Neuronal stem cell (in vitro differentiated cells): ENCODE data around the gene GPR12.
A peak's percentile ranks its signal among the peaks of the same experiment; 100 is the strongest.

ENCODE experiments used
- DNase-seq: peaks from one replicate; pipeline ENCODE4 v3.0.0-alpha.2; 2013; ENCODE audit warnings: low spot score
- H2AFZ ChIP-seq: one replicate; pipeline ENCODE4 v1.6.1; 2013; ENCODE audit warnings: mild to moderate bottlenecking, low read length, inconsistent platforms
- H2AK5ac ChIP-seq: 2 replicates; pipeline ENCODE4 v1.6.1; 2013; ENCODE audit warnings: low read depth, mild to moderate bottlenecking, inconsistent platforms, low read length, moderate library complexity, mixed read lengths
- H2BK120ac ChIP-seq: 2 replicates; pipeline ENCODE4 v1.6.1; 2013; ENCODE audit warnings: low read depth, mild to moderate bottlenecking, inconsistent platforms, low read length, moderate library complexity, mixed read lengths
- H2BK12ac ChIP-seq: one replicate; pipeline ENCODE4 v1.6.1; 2013; ENCODE audit warnings: low read length, inconsistent platforms
- H2BK15ac ChIP-seq: 2 replicates; pipeline ENCODE4 v1.6.1; 2013; ENCODE audit warnings: mild to moderate bottlenecking, low read length, inconsistent platforms, mixed read lengths
- H2BK5ac ChIP-seq: one replicate; pipeline ENCODE4 v1.6.1; 2013; ENCODE audit warnings: inconsistent platforms, mild to moderate bottlenecking, low read length, moderate library complexity
- H3K14ac ChIP-seq: one replicate; pipeline ENCODE4 v1.6.1; 2013; ENCODE audit warnings: low read length, inconsistent platforms
- H3K18ac ChIP-seq: 2 replicates; pipeline ENCODE4 v1.6.1; 2013; ENCODE audit warnings: low read length, inconsistent platforms
- H3K23ac ChIP-seq: 2 replicates; pipeline ENCODE4 v1.6.1; 2013; ENCODE audit warnings: low read depth, mild to moderate bottlenecking, mixed read lengths, low read length, inconsistent platforms; ENCODE audit not compliant: poor library complexity
- H3K27ac ChIP-seq: replicated peaks from 3 replicates; pipeline ENCODE4 v1.5.1; 2013; ENCODE audit warnings: low read length, inconsistent platforms
- H3K27me3 ChIP-seq, 3 experiments: 2 replicates each; pipeline ENCODE4 v1.6.1; 2013; ENCODE audit warnings: low read length in 3 of 3, mild to moderate bottlenecking in 2 of 3, inconsistent platforms in 1 of 3, low read depth in 1 of 3, mixed read lengths in 1 of 3, moderate library complexity in 1 of 3; ENCODE audit not compliant: control insufficient read depth in 3 of 3, insufficient read depth in 3 of 3
- H3K36me3 ChIP-seq, 2 donors: replicated peaks in 1 of 2; 2 replicates each; pipeline ENCODE4 v1.6.1; 2013; ENCODE audit warnings: low read length in 2 of 2; ENCODE audit not compliant: control insufficient read depth in 2 of 2, insufficient read depth in 2 of 2
- H3K4ac ChIP-seq: 2 replicates; pipeline ENCODE4 v1.6.1; 2013; ENCODE audit warnings: inconsistent platforms, mild to moderate bottlenecking, low read length, moderate library complexity
- H3K4me1 ChIP-seq, 2 donors: 1 replicate in 1 of 2; 2 replicates in 1 of 2; pipeline ENCODE4 v1.6.1; 2013; ENCODE audit warnings: low read length in 2 of 2, low read depth in 1 of 2; ENCODE audit not compliant: control insufficient read depth in 2 of 2, insufficient read depth in 1 of 2
- H3K4me2 ChIP-seq: one replicate; pipeline ENCODE4 v1.6.1; 2013; ENCODE audit warnings: mild to moderate bottlenecking, low read length, inconsistent platforms; ENCODE audit not compliant: insufficient read depth, poor library complexity, severe bottlenecking
- H3K4me3 ChIP-seq, 2 donors: 2 replicates each; pipeline ENCODE4 v1.5.1; 2013; ENCODE audit warnings: low read length in 2 of 2, mild to moderate bottlenecking in 2 of 2, inconsistent platforms in 1 of 2, moderate library complexity in 1 of 2
- H3K79me1 ChIP-seq: one replicate; pipeline ENCODE4 v1.6.1; 2013; ENCODE audit warnings: low read depth, mild to moderate bottlenecking, inconsistent platforms, low read length, moderate library complexity
- H3K9ac ChIP-seq: one replicate; pipeline ENCODE4 v1.6.1; 2013; ENCODE audit warnings: mild to moderate bottlenecking, low read depth, low read length, inconsistent platforms; ENCODE audit not compliant: poor library complexity
- H3K9me3 ChIP-seq, 2 donors: replicated peaks in 1 of 2; 2 replicates each; pipeline versions ENCODE3 to v1.6.1; 2013; ENCODE audit warnings: low read length in 2 of 2, mild to moderate bottlenecking in 2 of 2, inconsistent platforms in 1 of 2, low read depth in 1 of 2, mixed read lengths in 1 of 2, moderate library complexity in 1 of 2; ENCODE audit not compliant: control insufficient read depth in 2 of 2, insufficient read depth in 1 of 2
- H4K8ac ChIP-seq: one replicate; pipeline ENCODE4 v1.6.1; 2013; ENCODE audit warnings: low read depth, mild to moderate bottlenecking, inconsistent platforms, low read length, moderate library complexity
- H4K91ac ChIP-seq: one replicate; pipeline ENCODE4 v1.6.1; 2013; ENCODE audit warnings: low read length, low read depth, mild to moderate bottlenecking, inconsistent platforms; ENCODE audit not compliant: poor library complexity
- WGBS, 2 donors: extraction: QIAGEN DNeasy Blood & Tissue Kit; methylation state at CpG; one replicate each; pipeline ENCODE4 v1.1.7; 2013; ENCODE audit warnings: missing lambda C conversion rate in 2 of 2, mixed read lengths in 1 of 2; ENCODE audit not compliant: insufficient read length in 2 of 2, insufficient replicate concordance in 1 of 2; ENCODE audit errors: extremely low coverage in 2 of 2; 5-methylcytosine and 5-hydroxymethylcytosine counted together

Gene GPR12

DNA sequence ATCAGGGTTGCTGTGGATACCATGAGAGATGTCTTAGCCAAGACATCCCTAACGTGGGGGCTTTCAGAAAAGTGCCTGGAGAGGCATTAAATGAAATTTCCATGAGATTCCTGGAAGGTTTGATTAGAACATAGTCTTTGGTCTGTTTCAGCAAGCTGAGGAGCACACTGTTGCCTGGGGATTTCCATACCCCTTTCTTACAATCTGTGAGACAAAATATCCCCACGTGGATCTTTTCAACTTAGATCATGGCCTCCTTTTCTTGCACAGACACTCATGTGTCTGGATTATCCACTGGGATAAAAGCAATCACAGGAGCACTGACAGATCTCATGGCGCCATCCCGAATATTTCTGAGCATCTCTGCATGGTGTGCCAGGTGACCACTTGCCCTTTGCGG, 41.7 kb downstream of the GPR12 start:
- no peak overlapping the region for H3K23ac ChIP-seq
- H4K91ac ChIP-seq = no peak overlapping the region
- no peak overlapping the region for H2AFZ ChIP-seq

DNA sequence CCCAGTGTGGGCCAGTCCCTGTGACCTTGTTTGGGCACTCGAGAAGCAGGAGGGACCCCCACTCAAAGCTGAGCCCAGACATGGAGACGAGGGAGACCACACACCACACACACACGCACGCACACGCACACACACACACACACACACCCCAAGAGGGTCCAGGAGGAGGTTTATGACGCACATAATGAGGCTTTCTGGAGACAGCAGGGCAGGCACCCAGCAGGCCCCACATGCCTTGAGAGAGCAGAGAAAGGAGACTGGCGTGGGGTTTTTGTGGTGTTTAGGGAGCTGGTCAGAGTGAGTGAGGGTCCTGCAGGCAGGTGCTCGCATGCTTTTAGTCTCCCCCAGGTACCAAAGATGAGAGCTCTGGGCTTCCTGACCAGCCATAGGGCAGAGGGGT, 42.4 kb downstream of the GPR12 start:
- Histone ChIP-seq H3K9ac (no peak overlapping the region), H2AK5ac (no peak overlapping the region), H3K36me3 (no peaks in the 10 kb centered on the region), H3K4me2 (no peak overlapping the region), H3K4ac (no peak overlapping the region), H2BK120ac (no peak overlapping the region), H2BK15ac (no peak overlapping the region), H3K4me3 (no peak overlapping the region), H3K27ac (no peak overlapping the region), H2AFZ (no peak overlapping the region), H3K18ac (peak overlapping the region; percentile 27), H3K27me3 (no peaks in the 10 kb centered on the region), H3K4me1 (peaks cover 0 to 1% of the 10 kb centered on the region in 2 donors), H3K79me1 (no peaks in the 10 kb centered on the region), H4K8ac (no peak overlapping the region), H3K9me3 (peaks cover 0 to 2% of the 10 kb centered on the region in 2 donors), H3K23ac (no peak overlapping the region), H2BK12ac (no peak overlapping the region), H3K14ac (no peak overlapping the region), H4K91ac (no peak overlapping the region), H2BK5ac (no peak overlapping the region)
- no CpG with 5 or more reads among the region's 8 CpGs for WGBS, 2 donors
- DNase-seq = no peak

More for the DNA sequence above, 41.7 kb downstream of the GPR12 start:
- Histone ChIP-seq H2AK5ac (no peak overlapping the region), H3K9me3 (peaks cover 0 to 2% of the 10 kb centered on the region in 2 donors), H3K9ac (no peak overlapping the region), H3K4ac (no peak overlapping the region), H2BK12ac (no peak overlapping the region), H3K27ac (no peak overlapping the region), H3K27me3 (no peaks in the 10 kb centered on the region), H4K8ac (no peak overlapping the region), H3K79me1 (no peaks in the 10 kb centered on the region), H3K4me2 (no peak overlapping the region), H3K36me3 (no peaks in the 10 kb centered on the region), H3K14ac (no peak overlapping the region), H2BK120ac (no peak overlapping the region), H2BK15ac (no peak overlapping the region), H2BK5ac (no peak overlapping the region), H3K4me1 (peaks cover 0 to under 1% of the 10 kb centered on the region in 2 donors), H3K18ac (no peak overlapping the region), H3K4me3 (no peak overlapping the region)
- WGBS, 2 donors = no CpG with 5 or more reads among the region's 5 CpGs
- no peak for DNase-seq

DNA sequence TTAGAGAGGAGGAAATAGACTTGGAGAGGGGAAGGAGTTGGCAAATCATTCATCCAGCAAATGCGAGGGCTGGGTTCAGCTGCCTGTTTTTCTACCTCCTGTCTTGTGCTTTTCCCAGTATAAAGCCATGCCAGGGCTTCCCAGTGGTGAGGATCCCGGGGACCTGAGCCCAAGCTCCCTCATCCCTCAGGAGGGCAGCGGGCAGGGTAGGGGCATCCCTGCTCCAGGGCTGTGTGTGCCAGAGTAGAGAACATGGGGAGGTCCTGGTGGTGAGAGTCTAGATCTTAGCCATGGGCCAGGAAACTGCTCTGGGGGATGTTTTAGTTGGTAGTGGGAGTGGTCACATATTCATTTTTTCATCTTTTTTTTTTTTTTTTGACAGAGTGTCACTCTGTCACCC, 43.6 kb downstream of the GPR12 start:
- Histone ChIP-seq H3K14ac (no peak overlapping the region), H2AFZ (no peak overlapping the region), H3K23ac (no peak overlapping the region), H4K8ac (no peak overlapping the region), H3K9me3 (peaks cover 0 to 2% of the 10 kb centered on the region in 2 donors), H3K36me3 (no peaks in the 10 kb centered on the region), H3K18ac (peak overlapping the region; percentile 44), H3K9ac (no peak overlapping the region), H3K79me1 (no peaks in the 10 kb centered on the region), H2AK5ac (no peak overlapping the region), H3K4me1 (peaks cover 0 to 1% of the 10 kb centered on the region in 2 donors), H2BK120ac (no peak overlapping the region), H2BK5ac (no peak overlapping the region), H3K4me2 (no peak overlapping the region), H2BK12ac (no peak overlapping the region), H2BK15ac (no peak overlapping the region), H3K4me3 (no peak overlapping the region), H4K91ac (no peak overlapping the region), H3K4ac (no peak overlapping the region), H3K27ac (no peak overlapping the region), H3K27me3 (no peaks in the 10 kb centered on the region)
- no CpG with 5 or more reads among the region's 3 CpGs for WGBS, 2 donors
- no peak for DNase-seq

DNA sequence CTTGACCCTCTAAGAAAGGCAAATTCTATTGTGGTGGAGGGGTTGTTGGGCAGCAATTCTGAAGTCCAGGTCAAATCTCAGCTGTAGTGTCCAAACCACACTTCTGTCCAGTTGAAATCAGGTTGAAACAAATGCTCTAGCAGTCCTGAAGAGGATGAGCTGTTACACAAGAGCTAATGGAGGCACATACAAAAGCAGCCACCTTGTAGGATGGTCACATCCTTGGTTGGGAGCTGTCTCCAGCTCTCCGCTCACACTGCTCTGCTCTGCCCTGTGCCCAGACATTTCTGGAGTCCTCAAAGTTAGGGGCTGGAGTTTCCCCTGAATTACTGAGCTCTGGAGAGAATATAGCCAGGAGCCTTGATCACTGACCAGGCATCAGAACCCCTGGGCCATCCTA, 47.2 kb downstream of the GPR12 start:
- no CpG with 5 or more reads among the region's 1 CpG for WGBS, 2 donors

More for the DNA sequence above, 47.2 kb downstream of the GPR12 start:
- no peak overlapping the region for H3K18ac ChIP-seq
- no peak overlapping the region for H3K23ac ChIP-seq
- no peak overlapping the region for H3K4ac ChIP-seq
- H3K27me3 ChIP-seq = no peaks in the 10 kb centered on the region
- H3K4me2 ChIP-seq = no peak overlapping the region
- H2AFZ ChIP-seq = no peak overlapping the region
- H2BK15ac ChIP-seq = no peak overlapping the region
- H3K9ac ChIP-seq = no peak overlapping the region
- no peak overlapping the region for H3K4me3 ChIP-seq
- no peaks in the 10 kb centered on the region for H3K79me1 ChIP-seq
- no peak overlapping the region for H2AK5ac ChIP-seq
- DNase-seq = no peak
- H2BK120ac ChIP-seq = no peak overlapping the region
- no peak overlapping the region for H4K8ac ChIP-seq
- no peaks in the 10 kb centered on the region for H3K36me3 ChIP-seq
- no peak overlapping the region for H2BK5ac ChIP-seq
- H3K4me1 ChIP-seq = peaks cover 0 to 1% of the 10 kb centered on the region in 2 donors
- H2BK12ac ChIP-seq = no peak overlapping the region
- H3K9me3 ChIP-seq = peaks cover 0 to 2% of the 10 kb centered on the region in 2 donors
- no peak overlapping the region for H4K91ac ChIP-seq
- no peak overlapping the region for H3K27ac ChIP-seq
- no peak overlapping the region for H3K14ac ChIP-seq
